NCI-H524 treated with DMSO at 0.1 percent for 48 hours (cell line): ENCODE data around the gene HOXA2.

Source experiments
- DNase-seq: peaks from one replicate; lab custom pipeline; 2025; lab: John Stamatoyannopoulos, UW

Gene HOXA2

DNA sequence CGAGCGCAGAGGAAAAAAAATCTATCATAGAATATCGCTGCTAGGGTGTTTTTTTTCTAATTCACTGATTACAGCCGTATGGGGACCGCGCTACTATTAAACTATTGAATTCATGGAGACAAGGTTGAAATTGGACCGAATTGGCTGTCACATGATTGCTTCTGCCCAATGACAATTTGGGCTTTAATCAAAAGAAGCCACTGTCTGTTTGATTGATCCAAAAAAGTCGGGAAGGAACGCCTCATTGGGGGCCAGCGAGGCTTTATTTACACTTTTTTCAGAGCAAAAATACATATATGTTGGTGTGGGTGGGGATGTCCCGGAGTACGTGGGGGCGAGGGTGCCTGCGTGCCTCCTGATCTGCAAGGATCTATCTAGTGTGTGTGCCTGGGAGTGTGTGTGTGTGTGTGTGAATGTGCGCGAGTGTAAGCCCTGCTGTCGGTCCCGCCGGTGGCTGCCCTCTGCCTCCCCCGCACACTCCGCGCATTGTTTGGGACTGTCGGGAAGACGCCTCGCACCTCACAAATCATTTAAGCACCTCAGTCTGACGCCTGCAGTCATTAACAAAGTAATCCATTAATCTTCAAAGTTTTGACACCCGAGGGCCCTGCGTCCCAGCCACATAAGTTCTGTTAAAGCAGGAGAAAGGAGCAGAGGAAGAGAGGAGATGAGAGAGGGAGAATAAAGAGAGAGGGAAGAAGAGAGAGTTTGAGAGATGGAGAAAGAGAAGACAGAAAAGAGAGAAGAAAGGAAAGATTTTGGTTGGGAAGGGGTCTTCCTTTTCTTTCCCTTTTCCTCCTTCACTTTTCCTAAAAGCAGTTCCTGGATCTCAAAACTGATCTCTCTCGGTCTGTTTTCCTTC, at the start of gene HOXA2:
HOXA2 (minus strand) TSS at position 103 of the 862 bp plus-strand sequence. CDS start 183 bp downstream, outside the sequence.
- no peak for DNase-seq

GRCh38 chr7:27151341-27151930, 49.0 kb upstream of the HOXA2 start:
- no peak for DNase-seq

GRCh38 chr7:27150568-27151340, 48.3 kb upstream of the HOXA2 start:
- no peak for DNase-seq

DNA sequence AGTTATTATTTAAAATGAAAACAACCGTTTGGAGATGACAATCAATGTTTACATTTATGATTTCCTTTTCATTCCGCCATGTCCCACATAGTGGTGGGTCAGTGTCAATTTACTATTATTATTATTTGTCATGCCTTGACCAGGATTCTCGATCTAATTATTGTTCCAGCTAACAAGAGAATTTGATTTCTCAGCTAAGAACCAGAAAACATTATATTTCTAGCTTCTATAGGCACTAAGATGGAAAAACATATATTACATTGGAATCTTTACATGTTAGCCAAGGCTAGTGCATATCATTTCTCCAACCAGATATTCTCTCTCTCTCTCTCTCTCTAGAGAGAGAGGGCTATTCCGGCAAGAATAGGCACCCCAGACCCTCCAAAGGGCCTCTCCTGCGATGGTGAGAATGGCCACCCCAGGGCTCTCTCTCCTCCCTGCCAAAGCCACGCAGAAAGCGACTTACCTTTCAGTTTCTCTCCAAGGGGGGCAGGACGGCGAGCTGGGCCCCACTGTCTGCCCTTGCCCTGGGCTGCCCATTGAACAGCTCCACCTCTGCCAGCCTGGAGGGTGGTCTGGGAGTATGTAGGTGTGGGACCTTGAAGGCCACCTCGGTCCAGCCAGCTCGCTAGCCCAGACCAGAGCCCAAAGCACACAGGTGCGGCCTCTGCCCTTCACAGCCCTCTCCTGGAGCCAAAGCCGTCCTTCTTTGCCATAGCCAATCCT, 47.5 kb upstream of the HOXA2 start:
- DNase-seq: no peak

DNA sequence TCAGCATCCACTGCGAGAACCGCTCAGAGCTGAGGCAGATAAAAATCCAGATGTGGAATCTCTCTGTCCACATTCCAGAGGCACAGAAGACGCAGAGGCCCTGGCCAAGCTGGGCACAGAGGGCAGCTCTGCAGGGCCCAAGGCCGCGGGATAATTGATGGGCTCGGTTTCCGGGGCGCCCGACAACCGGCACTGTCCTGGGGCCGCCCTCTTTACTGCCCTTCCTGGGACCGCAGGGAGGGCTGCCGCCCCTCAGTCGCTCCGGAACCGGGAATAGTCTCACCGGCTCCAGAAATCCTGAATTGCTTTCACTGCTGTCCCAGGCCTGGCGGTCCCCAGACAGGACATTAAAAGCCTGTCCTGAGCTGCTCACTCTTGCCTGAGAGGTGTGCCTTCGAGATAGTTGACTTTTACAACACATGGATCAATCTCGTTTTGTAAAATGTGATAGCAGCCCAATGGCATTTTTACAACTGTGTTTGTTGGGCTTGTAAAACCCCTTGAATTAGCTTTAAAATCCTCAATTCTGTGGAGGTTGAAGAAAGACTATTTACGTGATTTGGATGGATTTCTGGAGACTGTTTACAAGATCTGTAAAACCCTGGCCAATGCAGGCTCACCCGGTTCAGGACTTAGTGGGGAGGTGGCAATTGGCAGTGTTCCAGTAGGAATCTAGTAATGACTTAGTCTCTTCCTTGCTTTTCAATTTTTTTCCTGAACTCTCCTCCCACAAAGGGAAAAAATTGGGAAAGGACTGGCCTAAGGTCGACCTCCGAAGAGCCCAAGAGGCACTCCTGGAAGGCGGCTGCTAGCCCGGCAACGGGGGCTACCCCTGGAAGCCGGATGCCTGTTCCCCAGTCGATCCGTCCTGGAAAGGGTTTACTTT, 46.5 kb upstream of the HOXA2 start:
- DNase-seq: no peak

- no peak for DNase-seq
Observed at GRCh38 chr7:27148031-27148755, 45.7 kb upstream of the HOXA2 start.

- DNase-seq: no peak
Observed at GRCh38 chr7:27147199-27148030, 44.9 kb upstream of the HOXA2 start, which contains the start of gene HOXA6. Gene HOXA6, minus strand, starts transcription at chr7:27147774. Its CDS starts 25 bp downstream, at chr7:27147749.

DNA sequence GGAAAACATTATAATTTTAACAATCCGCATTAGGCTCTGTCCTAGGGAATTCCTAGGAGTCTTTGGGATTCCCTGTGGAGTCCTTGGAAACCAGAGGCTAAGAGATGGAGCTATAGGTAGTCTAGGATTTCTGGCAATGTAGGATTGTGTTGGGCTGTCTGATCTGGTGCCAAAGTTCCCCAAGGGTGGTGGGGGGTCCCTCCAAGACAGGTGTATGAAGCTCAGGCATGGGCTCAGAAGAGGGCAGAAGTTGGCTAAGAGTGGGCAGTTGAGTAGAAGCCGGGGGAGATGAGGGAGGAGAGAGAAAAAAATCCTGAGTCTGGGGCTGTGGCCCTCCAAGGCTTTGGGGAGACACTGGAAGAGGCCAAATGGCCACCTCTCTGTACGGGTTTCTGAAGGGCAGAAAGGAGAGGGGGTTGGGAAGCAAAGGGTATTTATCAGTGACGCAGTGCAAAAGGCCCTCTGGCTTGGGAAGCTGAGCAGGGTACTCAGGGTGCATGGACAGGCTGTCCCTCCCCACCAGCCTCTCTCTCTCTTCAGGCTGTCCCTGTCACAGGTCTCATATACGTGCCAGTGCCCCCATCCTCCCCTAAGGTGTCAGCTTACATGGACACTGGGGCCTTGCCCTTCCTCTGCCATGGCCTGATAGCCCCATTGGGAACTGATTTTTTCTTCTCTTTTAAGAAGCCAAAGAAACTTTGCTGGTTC, 44.2 kb upstream of the HOXA2 start:
- DNase-seq: no peak

- no peak for DNase-seq
Observed at GRCh38 chr7:27145914-27146412, 43.5 kb upstream of the HOXA2 start.

DNA sequence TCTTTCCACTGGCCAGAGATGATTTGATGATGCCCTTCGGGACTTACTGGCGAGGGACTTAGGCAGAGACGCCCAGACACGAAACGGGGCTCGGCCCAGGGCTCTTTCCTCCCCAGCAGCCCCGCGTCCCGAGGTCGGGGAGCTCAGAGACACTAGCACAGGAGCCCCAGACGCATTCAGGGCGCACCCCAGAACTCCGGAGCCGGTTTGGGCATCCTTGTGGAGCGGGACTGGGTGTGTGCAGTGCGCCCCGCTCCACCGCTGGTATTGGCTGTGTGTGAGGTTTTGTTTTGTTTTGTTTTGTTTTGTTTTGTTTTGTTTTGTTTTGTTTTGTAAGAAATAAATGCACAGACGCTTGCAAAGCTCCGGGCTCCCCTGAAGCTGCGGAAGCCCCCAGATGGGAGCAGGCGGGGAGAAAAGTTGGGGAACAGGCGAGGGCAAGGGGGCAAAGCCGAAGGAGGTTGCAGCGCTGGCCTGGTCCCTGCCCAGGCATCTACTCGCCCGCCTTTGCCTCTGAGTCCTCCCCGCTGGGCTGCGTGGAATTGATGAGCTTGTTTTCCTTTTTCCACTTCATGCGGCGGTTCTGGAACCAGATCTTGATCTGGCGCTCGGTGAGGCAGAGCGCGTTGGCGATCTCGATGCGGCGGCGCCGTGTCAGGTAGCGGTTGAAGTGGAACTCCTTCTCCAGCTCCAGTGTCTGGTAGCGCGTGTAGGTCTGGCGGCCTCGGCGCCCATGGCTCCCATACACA, 42.9 kb upstream of the HOXA2 start:
- DNase-seq: no peak

- DNase-seq: no peak
Observed at GRCh38 chr7:27144781-27145164, 42.3 kb upstream of the HOXA2 start.

DNA sequence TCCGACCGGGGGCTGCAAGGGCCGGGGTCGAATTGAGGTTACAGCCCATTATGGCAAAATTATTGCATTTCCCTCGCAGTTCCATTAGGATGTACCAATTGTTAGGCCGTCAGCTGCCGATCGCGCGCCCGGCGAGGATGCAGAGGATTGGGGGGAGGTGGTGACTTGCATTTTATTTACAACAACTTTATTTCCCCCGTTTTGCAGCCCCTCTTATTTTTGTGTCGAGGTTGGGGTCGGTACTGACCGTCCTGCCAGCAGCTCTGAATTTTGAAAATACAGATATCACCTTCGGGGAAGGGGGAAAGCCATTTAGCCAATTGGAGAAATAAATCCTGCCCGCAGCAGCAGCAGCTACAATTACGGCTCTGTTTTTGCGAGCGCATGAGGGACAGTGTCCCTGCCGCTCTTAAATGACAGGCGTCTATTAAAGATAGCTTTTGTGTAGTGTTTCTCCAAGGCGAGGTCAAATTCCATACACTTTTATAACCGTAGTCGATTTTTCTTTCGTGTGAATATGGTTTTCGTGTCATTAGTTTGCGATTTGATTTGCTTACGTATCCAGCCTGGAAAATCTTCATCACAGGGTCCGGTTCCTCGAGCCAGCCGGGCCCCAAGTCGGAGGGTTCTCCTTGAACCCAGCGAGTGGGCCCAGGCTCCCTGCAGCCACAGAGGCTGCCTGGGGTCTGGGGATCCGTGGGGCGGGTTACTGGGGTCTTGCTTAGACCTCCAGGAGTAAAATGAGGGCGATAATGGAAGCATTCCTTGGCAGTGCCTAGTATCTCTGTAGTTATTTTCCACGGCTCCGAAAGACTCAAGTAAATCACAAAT, 41.7 kb upstream of the HOXA2 start:
- DNase-seq: no peak

DNA sequence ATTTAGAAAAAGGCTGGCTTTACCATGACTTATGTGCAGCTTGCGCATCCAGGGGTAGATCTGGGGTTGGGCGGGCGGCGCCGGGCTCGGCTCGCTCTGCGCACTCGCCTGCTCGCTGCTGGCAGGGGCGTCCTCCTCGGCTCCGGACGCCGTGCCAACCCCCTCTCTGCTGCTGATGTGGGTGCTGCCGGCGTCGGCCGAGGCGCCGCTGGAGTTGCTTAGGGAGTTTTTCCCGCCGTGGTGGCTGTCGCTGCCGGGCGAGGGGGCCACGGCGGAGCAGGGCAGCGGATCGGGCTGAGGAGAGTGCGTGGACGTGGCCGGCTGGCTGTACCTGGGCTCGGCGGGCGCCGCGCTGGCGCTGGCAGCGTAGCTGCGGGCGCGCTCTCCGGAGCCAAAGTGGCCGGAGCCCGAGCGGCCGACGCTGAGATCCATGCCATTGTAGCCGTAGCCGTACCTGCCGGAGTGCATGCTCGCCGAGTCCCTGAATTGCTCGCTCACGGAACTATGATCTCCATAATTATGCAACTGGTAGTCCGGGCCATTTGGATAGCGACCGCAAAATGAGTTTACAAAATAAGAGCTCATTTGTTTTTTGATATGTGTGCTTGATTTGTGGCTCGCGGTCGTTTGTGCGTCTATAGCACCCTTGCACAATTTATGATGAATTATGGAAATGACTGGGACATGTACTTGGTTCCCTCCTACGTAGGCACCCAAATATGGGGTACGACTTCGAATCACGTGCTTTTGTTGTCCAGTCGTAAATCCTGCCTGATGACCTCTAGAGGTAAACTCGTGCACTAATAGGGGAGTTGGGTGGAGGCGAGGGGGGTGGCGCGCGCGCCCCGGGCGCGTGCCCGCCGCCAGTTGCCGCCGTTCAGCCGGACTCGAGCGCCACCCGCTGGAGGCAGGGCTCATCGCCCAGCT, 40.8 kb upstream of the HOXA2 start, which contains the start of gene HOXA5:
HOXA5 (minus strand) TSS at position 659 of the 927 bp plus-strand sequence; CDS start at position 585, 74 bp downstream.
- peak; percentile 74 for DNase-seq

GRCh38 chr7:27142580-27143022, 40.1 kb upstream of the HOXA2 start:
- DNase-seq: no peak

DNA sequence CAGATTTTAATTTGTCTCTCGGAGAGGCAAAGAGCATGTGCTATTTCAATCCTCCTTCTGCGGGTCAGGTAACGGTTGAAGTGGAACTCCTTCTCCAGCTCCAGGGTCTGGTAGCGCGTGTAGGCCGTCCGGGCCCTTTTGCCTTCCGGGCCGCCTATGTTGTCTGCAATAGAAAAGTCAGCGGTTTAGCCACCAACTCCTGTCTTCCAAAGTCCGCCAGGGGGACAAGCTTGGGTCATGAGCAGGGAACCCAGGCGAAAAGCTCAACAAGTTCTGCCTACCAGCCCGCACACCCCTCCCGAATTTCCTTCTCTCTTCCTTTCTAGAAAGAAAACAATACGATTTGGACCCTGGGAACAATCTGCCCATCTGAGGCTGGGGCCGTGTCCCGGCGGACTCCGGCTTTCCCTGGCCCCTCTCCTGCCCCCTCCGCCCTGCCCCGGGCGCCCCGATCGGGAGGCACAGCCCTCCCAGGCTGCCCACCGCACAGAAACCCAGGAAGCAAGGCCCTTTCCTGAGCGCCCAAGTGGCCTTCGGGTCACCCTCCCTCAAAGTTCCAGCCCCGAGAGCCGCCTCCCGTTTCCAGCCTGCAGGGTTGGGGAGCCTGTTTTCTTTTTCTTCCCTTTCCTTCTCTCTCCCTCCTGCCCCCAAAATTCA, 39.6 kb upstream of the HOXA2 start:
- no peak for DNase-seq
